ENCODE data around the gene HDLBP.

- no peak for TF ChIP-seq CTCF (conservative IDR thresholded peaks at IDR 0.05; ENCODE audit: low read depth, low read length)
- no peak for TF ChIP-seq EZH2 (IDR thresholded peaks at IDR 0.05; ENCODE audit: borderline replicate concordance, low read depth, low read length, poor library complexity, severe bottlenecking)
Observed at GRCh38 chr2:241359481-241360045, 44.1 kb upstream of the HDLBP start.
